DMS114 treated with DMSO at 0.1 percent for 48 hours (cell line): ENCODE data around the gene COG5.
A peak's percentile ranks its signal among the peaks of the same experiment; 100 is the strongest.

Source experiments
- DNase-seq: peaks from one replicate; lab custom pipeline; 2025; ENCODE audit not compliant: unreplicated experiment; lab: John Stamatoyannopoulos, UW

Gene COG5

DNA sequence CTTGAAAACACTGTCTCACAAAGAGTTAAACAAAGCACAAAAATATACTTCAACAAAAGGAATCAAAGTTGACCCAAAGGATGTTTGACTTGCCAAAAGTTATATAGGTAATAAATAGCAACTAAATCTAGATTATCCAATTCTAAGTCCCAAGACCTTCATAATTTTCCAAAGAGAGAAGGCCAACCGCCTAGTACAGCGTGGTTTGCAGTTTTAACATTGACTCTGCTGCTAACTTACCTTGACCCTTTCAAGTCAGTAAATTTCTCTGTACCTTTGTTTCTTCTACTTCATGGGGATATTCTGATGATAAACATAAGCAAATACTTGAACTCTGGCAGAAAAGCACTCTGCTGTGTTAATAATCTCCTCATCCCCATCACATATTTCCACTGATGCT, 95.7 kb downstream of the COG5 start:
- DNase-seq = no peak

DNA sequence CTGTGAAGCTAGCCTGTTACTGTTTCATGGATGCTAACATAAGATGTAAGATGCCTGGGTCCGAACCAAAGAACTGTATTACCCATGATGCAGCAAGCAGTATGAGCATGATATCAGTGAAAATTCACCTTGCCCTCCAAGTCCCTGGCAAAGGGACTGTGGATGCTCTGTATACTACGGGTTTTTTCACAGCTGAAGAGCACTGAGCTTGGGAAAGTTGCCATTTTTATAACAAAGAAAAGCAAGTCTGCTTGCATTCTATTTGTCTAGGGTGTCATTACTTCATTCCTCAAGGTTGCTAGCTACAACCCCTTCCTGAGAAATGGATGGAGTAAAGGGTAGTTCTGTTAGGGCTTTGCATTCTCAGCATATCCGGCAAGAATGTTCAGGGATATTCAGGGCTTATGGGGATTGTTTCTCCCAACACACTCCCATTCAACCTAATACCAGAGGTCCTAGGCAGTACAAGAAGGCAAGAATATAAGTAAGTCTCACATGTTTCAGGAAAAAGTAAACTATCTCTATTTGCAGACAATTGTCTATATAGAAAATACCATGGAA, 99.0 kb downstream of the COG5 start:
- DNase-seq = no peak

DNA sequence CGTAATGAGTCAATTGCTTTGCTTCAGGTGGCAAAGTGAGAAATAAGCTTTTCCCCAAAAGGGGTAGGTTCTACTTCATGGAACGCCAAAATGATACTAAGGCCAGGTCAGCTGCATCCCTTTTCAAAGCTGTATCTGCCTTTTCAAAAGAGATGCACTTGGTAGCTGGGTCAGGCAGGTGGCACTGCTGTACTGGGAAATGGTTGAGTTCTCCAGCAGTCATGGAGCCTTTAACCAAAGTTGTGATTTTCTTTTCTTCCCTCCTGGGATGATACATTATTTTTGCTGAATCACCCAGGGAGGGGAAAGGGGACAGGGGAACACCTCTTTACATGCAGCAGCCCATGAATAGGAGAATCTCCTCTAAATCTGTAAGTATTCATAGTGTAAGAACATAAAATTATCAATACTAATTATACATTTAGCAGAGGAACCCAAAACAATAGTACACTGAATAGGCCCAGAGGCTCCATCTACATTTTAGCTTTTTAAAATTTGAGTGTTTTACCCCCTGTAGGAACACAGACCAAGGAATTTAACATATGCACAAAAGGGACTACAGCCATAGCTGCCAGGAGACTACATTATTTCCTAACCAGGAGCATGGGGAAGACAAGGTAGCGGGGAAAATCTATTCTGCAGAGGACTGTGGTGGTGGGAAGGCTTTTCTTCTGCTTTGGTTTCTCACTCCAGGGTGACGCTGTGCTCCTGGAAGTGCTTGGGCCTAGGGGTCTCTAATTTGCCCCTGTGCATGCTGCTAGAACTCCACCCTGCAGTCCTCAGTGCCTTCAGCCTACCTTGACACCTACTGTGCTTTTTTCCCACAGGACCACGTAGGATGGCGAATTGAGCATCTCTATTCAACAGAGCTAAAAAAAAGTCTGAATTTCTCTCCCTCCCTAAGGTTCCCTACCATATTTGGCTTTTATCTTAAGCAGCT, 100.3 kb downstream of the COG5 start:
- peak; percentile 47 for DNase-seq

DNA sequence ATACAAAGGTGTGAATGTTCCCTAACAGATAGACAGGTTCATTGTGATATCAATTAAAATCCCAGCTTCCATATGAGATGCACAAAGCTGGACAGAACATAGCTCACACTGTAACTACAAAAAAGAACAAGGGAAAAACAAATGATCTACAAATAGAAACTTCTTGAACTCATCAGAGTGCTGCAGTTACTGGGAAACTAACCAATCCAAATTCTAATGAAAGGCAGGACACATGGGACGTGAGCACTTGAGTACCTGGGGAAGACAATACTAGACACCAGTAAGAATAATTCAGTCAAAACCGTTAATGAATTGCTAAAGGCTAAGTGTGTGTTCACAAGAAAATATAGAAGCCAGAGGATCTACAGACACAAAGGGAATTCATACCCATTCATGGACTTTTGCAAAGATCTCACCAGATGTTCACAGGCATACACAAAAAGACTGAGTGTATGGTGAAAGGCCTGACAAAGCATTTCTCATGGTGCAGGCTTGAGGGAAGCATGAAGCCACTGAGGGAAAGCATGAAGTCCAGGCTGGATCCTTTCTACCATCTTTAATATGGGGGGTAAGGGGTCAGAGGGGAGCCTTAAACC, 101.7 kb downstream of the COG5 start:
- DNase-seq = no peak

DNA sequence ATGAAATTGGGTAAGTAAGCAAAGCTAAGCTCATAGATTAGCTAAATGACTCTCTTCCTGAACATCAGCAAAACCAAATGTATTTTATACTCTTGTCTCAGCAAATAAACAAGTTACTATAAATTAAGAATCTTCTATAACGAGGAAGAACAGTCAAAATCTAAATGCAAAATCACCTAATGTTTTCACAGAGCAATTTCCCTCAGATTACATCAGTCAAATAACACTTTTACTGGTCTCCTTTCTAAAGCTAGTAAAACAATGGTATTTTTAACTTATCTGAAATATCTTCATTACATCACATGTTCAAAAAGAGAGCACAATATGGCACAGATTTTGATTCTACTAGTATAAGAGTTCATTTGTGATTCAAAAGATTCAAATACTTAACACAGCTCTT, 110.3 kb downstream of the COG5 start:
- DNase-seq = no peak

DNA sequence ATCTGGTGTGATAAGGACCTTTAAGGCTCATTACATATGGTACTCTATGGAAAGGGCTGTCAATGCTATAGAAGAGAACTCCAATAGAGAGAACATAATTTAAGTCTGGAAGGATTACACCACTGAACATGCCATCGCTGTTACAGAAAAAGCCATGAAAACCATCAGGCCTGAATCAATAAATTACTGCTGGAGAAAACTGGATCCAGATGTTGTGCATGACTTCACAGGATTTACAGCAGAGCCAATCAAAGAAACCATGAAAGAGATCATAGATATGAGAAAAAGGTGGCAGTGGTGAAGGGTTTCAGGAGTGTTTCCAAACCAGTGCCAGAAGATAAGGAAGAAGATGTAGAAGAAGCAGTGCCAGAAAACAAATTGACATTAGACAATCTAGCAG, 112.8 kb downstream of the COG5 start:
- no peak for DNase-seq

DNA sequence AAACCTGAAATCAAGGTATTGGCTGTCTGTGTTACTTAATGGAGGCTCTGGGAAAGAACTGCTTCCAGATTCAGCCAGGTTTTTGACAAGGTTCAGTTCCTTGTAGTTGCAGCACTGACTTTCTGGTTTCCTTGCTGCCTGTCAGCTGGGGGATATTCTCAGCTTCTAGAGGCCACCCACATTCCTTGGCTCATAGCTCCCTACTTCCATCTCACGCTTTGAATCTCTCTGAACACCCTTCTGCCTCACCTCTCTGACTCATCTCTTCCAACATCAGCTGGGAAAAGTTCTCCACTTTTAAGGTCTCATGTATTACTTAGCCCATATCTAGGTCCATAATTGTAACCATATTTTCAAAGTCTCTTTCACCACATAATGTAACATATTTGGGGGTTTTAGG, 116.7 kb downstream of the COG5 start:
- no peak for DNase-seq

DNA sequence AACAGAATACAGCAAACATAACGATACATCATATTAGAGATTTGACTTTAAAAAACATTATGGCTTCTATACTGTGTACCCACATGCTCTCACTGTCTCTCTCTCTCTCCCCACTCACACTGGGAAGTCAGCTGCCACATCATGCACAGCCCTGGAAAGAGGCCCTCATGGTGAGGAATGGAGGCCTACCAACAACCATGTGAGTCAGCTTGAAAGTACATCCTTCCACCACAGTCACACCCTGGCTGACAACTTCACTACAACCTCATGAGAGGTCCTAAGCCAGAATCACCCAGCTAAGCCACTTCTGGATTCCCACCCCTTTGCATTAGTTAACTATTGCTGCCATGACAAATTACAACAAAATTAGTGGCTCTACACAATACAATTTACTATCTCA, 117.2 kb downstream of the COG5 start:
- DNase-seq = no peak

DNA sequence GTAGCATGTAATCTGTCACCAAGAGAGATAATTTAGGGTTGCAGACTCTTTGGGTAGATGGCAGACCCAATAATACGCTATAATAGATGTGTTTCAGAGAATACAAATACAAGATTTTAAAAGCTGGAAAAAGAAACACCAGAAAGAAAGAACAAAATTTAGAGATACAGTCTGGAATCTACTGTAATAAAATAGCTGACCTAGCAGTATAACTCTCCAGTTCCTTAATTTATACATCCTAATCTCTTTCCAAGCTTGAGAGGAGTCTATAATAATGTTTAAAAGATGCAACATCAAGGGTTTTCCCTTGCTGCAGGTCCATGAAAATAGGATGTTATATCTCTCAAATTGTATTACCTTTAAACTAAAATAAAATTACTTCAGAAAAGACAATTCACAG, 121.0 kb downstream of the COG5 start:
- no peak for DNase-seq

DNA sequence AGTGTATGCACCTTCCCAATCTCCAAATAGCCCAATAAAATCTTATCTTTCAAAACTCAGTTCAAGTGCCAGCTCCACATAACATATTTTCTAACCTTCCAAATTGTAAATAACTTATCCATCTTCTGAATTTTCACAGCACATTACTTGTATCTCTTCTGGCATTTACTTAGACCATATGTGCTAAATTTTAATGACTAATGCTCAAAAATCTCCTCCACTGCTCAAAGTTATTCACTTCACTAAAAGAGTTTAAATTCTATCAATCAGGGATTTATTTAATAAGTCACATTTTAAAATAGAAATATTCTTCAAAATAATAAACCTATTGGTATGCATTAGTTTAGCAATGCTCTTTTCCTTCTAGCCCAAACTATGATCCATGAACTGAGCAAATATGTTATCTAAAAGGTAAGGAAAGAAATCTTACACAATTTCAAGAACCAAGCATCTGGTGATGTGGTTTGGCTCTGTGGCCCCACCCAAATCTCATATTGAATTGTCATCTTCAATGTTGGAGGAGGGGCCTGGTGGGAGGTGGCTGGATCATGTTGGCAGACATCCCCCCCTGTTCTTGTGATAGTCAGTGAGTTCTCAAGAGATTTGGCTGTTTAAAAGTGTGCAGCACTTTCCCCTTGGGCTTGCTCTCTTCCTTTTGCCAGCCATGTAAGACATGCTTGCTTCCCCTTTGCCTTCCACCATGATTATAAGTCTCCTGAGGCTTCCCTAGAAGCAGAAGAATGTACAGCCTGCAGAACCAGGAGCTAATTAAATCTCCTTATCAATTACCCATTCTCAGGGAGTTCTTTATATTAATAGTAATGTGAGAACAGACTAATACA, 121.9 kb downstream of the COG5 start:
- no peak for DNase-seq

DNA sequence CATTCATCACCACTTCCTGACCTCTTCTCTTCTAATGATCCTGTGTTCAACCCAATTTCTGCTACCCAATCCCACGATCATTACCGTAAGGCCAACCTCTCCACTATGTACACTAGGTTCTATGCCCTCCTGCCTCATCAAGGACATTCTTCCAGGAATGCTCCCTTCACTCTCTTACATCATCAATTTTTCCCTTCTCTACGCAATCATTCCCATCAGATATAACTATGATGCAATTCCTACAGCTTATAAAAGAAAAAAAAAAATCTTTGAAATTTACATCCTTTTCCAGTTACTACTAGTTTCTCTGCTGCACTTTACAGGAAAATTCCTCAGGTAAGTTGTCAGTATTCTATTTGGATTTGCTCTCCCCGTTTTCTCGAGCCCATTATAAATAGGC, 124.7 kb downstream of the COG5 start:
- no peak for DNase-seq

DNA sequence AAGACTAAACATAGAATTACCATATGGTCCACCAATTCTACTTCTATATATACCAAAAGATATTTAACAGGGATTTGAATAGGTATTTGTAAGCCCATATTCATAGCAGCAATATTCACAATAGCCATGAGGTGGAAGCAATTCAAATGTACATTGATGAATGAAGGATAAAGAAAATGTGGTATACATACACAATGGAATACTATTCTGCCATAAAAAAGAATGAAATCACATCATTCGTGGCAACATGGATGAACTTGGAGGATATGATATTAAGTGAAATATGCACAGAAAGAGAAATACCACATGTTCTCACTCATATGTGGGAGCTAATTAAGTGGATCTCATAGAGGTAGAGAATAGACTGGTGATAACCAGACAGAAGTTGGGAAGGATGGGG, 128.0 kb downstream of the COG5 start:
- DNase-seq = no peak

DNA sequence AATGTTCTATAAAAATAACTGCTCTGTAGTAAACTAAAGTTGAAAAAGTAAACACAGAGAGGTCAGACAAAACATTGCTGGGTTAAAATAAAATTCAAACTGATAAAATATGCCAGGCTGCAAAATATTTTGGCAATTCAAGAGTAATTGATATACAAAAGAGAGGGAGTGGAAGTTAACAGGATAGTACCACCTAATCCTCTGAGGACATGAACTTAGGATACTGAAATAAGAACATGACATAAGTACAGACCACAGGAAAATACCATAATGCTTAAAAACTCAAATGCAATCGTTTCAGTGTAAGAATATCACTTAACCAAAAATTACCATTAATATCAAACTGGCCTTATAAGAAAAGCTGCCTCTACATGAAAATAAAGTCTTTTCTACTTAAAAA, 131.5 kb downstream of the COG5 start:
- DNase-seq = no peak

DNA sequence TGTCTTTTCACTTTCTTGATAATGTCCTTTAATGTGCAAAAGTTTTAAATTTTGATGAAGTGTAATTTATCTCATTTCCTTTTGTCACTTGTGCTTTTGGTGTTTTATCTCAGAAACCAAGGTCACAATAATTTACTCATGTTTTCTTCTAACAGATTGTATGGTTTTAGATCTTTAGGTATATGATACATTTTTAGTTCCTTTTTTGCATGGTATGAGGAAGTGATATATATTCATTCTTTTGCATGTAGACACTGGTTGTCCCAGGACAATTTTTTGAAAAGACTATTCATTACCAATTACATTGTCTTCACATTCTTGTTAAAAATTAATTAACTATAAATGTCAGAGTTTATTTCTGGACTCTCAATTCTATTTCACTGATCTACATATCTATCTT, 133.7 kb downstream of the COG5 start:
- no peak for DNase-seq

DNA sequence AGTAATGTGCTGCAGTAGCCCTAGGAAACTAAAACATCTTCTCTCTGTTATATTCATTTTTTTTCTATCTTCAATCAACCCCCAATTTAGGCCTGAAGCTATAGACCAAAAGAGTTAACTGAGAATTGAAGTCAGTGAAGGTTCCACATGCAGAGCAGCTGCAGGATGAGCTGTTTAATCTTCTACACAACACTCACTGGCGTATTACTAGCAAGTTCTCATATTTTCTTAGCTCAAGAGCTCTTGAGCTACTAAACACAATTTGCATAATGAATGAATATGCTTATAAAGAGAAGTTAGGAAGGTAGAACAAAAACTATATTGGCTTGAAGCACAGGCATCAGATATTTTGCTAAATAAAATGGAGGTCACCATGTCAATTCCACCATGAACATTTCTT, 135.1 kb downstream of the COG5 start:
- DNase-seq = no peak

DNA sequence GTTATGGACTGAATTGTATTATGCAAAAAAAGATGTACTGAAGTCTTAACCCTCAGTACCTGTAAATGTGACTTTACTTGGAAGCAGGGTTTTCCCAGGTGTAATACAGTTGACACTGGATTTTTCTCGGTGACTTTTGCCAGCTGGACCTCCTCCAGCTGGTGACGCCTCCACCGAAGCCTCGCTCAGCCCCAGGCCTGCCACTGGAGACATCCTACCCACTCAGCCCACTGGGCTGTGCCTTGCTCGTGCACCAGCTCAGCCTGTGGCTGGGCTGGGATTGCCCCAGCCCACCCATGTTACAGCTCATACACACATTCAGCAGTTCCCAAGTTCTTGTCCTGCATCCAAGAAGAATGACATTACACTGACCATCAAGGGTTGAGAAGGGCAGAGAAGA, 136.3 kb downstream of the COG5 start:
- DNase-seq = no peak

DNA sequence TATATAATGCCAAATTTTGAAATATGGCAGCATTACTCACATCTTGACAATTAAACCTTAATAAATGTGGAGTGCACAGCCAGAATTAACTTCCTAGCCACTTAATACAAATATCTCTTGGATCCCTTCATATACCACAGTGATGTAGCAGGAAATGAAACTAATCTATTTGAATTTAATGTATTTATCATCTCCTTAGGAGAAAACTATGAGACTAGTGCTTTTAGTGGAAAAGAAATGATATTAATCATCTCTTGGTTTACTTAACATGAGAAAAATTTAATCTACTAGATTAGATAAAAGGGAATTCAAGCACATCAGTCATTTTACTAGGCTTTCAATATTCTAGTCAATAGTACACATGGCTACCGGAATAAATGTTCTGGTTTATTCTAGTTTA, 149.5 kb downstream of the COG5 start:
- DNase-seq = no peak

DNA sequence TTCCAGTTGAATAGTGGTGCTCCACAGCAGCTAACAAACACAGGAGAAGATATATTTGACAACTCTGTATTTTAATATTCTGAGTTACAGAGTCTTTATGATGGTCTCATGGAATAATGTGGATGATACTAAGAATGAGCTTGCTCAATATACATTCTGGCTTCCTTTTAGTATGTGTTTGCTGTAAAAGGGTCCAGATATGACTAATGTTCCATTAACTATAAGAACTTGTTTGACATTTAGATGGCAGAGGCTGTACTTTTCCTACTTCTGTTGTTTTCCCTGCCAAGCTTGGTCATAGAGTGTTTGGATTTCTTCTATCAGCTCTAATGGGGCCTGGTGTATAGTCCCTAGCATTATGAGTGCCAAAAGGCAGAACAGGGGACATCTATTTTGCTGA, 155.4 kb downstream of the COG5 start:
- DNase-seq = no peak

DNA sequence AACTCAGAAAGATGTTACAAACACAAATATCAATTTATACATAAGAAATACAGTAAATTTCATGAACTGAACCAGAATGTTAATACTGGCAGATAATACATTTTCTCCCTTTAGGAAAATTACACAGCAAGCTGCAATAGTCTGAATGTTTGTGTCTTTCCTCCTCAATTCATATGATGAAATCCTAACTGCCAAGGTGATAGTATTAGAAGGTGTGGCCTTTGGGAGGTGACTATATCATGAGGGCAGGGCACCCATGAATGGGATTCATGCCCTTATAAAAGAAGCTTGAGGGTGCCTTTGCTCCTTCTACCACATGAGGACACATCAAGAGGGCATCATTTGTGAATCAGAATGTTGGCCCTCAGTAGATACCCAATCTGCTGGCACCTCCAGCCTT, 158.2 kb downstream of the COG5 start:
- no peak for DNase-seq

DNA sequence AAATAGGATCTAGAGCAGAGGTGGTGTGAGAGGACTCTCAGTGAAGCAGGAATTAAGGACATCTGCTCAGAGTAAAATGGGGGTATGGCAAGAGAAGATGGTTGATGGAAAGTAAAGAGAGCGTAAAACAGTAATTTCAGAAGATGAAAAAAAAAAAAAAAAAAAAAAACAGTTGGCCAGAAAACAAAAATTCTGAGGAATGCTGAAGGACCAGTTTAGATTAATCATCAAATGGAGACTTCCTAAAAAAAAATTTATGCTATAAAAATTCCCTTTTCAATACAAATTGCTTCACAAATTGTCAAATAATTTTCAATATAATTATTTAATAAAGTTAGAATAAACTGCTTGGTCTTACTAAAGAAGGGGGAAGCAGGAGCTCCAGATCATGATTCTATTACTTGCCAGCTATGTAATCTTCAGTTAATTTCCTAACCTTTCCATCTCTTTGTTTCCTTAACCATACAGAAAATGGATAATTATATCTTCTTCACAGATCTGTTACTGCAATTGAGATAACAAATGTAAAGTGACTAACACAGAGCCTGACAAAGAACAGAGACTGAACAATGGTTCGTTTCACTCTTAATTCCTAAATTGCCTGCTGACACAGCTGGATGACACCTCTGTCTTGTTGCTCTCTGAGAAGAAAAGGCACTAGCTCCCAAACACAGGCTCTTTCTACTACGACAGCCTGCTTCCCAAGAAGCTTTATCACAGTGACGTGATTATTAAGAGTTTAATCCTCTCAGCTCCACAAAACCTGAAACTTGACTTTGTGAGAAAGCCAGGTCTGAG, 158.8 kb downstream of the COG5 start:
- no peak for DNase-seq

DNA sequence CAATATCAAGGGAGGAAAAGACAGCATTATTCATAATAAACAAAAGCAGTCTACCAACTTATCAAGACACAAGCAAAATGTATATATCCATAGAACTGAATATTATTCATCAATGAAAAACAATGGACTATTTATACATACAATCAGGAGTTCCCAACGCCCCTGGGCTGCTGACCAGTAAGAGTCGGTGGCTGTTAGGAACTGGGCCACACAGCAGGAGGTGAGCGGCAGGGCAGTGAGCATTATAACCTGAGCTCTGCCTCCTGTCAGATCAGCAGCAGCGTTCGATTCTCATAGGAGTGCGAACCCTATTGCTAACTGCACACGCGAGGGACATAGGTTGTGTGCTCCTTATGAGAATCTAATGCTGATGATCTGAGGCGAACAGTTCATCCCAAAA, 165.6 kb downstream of the COG5 start:
- no peak for DNase-seq
